GM12892 (cell line): ENCODE data around the gene SLC6A4.

Experiments
- POLR2A ChIP-seq: IDR thresholded peaks from 2 replicates; pipeline ENCODE4 v1.6.1; 2011; ENCODE audit warnings: low read depth, low read length, control low read depth
- POLR2AphosphoS5 ChIP-seq: IDR thresholded peaks from 2 replicates; pipeline ENCODE4 v1.6.1; 2011; ENCODE audit warnings: low read depth, low read length, control low read depth
- TAF1 ChIP-seq: IDR thresholded peaks from 2 replicates; pipeline ENCODE4 v1.6.1; 2011; ENCODE audit warnings: low read depth, mild to moderate bottlenecking, control low read depth, low read length, borderline replicate concordance

DNA sequence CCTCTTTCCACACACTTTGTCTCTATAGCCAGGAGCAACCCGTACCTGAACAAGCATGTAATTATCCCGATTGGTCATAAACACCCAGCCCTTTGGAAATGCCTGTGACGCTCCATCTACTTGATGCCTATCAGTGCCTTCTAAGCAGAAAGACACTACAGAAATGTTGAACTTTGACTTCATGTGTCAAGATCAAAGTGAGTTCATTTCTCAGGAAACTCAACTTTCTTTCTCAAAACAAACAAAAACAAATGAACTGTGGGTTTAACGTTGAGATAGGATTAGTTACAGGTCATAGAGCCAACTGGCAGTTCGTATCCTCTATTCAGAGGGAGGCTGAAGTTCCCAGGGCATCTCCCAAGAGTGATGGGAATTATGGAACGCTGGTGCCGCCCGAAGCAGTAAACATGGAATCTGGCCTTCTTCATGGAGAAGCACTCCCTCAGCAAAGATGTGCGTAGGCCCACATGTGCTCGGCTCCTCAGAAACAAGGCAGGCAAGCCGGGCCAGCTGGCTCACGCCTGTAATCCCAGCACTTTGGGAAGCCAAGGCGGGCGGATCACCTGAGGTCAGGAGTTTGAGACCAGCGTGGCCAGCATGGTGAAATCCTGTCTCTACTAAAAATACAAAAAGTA, 9.5 kb downstream of the SLC6A4 start:
- no peak for TF ChIP-seq POLR2AphosphoS5
- TF ChIP-seq TAF1 = no peak
- TF ChIP-seq POLR2A = no peak
